Measurements from ENCODE around the gene RPL38.

RPL38 gene

GRCh38 chr17:74250324-74250995, 47.0 kb downstream of the RPL38 start:
- DNase-seq (ENCODE audit: low spot score) = no peak

- DNase-seq (ENCODE audit: low spot score) = no peak
Measured at GRCh38 chr17:74251051-74251450, 47.6 kb downstream of the RPL38 start.

GRCh38 chr17:74251569-74251968, 48.1 kb downstream of the RPL38 start:
- no peak for DNase-seq (ENCODE audit: low spot score)

GRCh38 chr17:74252211-74252610, 48.7 kb downstream of the RPL38 start:
- no peak for DNase-seq (ENCODE audit: low spot score)

GRCh38 chr17:74253036-74253435, 49.6 kb downstream of the RPL38 start:
- no peak for DNase-seq (ENCODE audit: low spot score)

GRCh38 chr17:74257311-74257710, 53.8 kb downstream of the RPL38 start:
- no peak for DNase-seq (ENCODE audit: low spot score)

- DNase-seq (ENCODE audit: low spot score) = no peak
Measured at GRCh38 chr17:74259667-74260524, 56.4 kb downstream of the RPL38 start.
